HG02678 (cell line): ENCODE data around the gene PDYN.

ENCODE experiments used
- ATAC-seq: cut with Tn5 transposase; IDR thresholded peaks from one replicate; pipeline ENCODE4 v1.9.1; 2021; ENCODE audit warnings: mild to moderate bottlenecking, moderate library complexity; ENCODE audit not compliant: unreplicated experiment

The PDYN gene

DNA sequence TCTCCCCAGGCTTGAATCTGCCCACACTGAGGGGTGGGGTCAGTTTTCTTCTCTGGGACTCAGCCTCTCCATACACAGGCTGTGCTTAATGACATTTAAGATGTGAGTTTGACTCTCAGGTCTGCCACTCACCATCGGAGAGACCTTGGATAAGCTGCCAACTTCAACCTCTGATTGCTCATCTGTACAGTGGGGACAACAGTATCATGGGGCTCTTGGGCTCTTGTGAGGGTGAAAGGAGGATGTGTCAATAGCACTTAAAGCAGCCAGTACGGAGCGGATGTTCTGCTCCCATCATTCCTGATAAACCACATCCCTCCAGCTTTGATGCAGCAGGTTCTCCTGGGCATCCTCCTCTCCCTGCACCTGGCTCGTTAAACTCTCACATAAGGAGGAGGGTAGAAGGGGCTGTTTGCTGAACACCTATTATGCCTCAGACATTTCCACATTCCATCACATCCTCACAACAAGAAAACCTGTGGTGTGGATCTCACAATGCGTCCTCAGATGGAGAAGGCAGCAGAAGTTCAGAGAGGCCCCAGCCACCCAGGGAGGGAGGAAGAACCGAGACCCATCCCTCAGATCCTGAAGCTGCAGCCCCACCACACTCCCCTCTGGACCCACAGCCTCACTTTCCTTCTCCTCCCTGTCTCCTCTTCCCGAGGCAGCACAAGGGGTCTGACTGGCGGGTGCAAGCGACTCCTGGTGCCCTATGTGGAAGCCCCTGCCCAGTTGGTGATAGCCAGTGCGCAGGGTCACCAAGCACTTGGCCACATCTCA lies 1.9 kb upstream of the PDYN start:
- ATAC-seq = no peak

DNA sequence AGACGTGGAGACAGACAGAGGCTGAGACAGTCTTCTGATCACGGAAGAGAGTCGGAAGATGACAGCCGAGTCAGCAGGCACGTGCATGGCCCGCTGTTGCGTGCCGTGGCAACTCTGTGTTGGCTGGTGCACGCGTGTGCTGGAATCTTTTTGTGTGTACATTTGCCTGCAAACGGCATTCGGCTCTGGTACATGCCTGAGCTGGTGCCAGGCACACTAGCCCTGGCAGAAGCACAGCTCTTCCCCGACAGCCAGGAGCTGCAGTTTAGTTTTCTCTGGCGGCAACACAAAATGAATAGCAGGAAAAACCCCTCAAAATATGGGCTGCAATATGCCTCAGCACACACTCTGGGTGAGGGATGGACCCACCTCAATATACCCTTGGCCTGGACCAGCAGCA lies 769 bp upstream of the PDYN start:
- ATAC-seq = no peak

- ATAC-seq = no peak
Measured at GRCh38 chr20:1992359-1993110, 1.3 kb downstream of the PDYN start.

DNA sequence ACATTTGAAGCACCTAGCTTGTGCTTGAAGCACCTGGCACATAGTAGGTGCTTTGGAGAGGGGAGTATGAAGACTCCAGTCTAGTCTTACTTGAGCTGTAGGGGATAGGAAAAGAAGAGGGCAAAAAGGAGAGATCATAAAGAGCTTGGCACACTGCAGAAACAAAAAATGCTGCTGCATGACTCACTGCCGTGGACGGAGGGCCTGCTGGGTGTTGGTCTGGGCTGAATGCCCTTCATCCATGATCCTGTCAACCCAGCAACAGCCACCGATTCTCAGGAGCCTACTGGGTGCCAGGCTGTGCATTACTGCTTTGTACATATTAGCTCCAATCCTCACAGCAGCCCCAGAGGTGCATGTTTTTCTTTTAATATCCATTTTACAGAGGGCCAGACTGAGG lies 6.0 kb downstream of the PDYN start:
- no peak for ATAC-seq

DNA sequence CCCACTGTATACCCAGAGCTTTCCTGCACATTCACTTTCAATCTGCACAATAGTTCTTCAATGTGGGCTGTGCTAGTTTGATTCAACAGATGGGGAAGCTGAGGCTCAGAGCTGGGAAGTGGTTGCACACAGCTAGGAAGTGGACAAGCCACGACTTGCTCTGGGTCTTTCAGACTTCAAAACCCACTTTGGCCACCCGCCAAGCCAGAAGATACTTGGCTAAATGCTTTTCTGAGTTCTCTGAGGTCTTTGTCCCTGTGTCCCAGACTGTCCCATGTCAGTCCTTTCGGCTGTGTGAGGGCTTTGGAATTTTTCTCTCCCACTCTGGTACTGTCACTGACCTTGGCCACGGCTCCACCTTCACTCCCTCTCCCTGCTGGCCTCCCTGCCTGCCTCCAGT lies 10.6 kb downstream of the PDYN start:
- ATAC-seq = no peak

GRCh38 chr20:1982686-1983085 lies 11.2 kb downstream of the PDYN start:
- no peak for ATAC-seq

DNA sequence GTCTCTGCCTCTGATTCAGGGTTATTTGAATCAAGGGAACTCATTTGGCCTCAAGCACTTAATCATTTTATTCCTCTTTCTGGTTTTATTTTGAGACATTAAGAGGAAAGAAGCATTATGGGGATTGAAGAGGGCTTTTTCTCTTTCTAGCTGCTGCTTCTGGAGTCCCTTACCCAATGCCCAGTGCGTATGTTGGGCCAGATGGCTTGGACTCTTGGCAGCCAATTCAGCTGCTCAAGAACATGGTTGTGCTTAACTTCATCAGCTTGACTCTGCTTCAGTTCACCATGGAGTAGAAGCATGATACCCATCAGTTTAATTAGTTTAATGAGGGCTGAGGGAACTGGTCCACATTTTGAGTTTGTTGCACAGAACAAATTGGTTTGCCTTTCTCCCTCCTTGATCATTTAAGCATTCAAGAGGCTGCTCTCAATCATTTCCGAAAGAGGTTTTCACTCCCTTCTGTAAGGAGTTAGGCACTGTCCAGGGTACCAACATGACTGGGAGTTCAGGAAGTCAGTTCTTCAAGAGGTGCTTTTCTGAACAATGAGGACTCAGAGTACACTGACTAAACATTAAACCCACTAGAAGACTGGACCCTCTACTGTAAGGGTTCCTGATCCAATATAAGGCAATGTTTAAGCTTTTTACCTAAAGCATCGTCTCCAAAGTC lies 14.6 kb downstream of the PDYN start:
- ATAC-seq = no peak

DNA sequence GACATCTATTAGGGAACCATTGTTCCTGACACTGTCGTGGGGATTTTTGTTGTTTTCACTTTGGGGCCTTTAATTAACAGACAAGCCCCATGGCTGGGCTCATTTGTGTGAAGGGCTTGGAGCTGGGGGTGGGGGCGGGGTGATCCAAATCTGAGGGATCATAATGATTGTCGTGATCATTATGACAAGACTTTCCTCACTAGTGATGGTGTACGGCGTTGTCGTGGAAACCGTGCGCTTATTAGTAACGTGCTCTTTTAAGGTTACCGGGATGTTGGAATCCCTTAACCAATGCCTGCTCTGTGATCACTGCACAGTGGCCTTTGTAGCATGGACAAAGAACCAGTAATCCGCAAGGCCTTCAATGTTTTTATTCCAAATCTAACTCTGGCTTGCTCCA lies 18.6 kb downstream of the PDYN start:
- no peak for ATAC-seq

DNA sequence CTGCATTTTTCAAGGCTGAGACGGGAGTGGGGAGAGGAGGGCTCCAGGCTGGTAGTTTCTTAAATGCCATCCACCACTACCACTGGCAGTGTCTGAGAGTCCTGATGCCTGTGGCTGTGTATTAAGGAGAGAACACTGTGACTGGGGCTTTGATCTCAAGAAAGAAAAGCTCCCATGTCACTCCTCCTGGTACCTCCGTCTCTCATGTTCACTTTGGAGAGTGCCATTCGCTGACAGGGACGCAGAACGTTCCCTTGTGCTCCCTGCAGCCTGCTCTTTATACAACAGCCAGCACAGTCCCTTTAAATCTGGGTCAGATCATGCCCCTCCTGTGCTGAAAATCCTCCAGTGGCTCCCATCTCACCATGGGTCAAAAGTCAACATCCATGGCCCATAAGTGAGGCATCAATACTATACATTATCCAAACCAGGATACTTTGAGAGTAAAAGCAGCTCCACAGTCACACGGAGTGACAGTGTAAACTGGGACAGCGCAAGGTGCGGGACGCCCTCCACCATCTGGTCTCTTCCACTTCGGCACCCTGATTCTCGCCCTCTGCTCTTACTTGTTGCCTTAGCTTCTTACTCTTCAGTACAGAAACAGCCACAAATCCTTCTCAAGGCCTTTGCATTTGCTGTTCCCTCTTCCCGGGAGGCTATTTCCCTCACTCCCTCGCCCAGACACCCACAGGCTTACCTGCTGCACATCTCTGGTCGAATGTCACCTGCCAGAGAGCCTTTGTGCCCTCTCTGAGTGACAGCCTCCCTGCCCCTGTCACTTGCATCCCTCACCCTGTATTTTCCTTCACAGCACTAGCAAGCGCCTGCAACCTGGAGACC lies 20.0 kb downstream of the PDYN start:
- no peak for ATAC-seq

DNA sequence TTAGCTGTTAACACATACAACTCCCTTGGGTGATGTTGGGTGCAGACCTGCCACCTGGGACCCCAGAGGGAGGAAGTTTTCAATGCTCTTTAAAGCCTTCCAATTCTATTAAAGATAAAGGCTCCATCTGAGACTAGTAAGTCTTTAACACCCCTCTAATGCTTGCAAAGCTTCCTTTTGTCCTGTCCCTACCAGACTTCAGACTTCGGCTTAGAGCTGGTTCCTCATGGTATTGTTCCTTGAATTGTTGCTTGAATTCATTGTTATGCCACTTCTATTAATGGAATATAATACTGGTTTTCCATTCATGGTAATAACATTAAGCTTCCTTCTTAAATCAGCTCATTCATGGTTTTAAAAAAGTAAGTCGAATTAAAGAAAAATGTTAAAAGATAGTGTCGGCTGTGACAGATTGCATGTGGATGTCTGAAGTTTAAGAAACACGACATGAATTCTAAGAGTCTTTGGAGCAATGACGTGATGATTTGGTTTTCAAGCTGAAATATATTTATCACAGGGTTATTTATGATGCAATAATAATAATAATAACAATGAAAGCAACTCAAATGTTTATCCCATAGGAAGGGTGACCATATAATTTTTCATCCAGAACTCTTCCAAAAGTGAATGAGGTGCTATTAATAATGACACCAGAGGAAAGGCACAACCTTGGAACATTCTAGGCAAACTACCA lies 21.8 kb downstream of the PDYN start:
- ATAC-seq = no peak

- no peak for ATAC-seq
Measured at GRCh38 chr20:1968964-1969363, 24.9 kb downstream of the PDYN start.

- ATAC-seq = no peak
Measured at GRCh38 chr20:1965520-1966351, 28.1 kb downstream of the PDYN start.

GRCh38 chr20:1964659-1965405 lies 29.0 kb downstream of the PDYN start:
- no peak for ATAC-seq

DNA sequence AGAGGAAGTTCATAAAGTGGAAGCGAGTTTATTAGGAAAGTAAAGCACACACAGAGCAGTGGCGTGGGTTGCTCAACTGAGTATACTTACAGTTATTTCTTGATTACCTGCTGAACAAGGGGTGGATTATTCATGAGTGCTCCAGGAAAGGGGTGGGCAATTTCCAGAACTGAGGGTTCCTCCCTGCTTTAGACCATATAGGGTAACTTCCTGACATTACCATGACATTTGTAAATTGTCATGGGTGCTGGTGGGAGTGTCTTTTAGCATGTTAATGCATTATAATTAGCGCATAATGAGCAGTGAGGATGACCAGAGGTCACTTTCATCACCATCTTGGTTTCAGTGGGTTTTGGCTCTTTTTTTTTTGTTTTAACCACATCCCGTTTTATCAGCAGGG lies 29.8 kb downstream of the PDYN start:
- ATAC-seq = no peak

DNA sequence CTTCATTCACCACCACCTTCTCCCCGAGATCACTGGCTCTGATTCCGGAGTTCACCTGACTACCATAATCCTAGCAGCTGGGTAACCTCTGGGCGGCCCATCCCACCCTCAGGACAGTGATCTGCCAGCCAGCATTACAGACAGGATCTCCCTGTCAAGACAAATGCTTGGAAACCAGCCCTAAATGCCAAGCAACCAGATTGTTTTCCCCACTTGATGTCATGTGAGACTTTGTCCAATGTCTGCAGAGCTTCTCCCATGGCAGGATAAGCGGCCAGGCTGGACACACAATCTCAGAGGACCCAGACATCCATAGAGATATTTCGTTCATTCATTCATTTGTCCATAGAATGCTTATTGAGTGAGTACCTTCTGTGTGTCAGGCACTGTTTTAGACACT lies 32.5 kb downstream of the PDYN start:
- no peak for ATAC-seq

DNA sequence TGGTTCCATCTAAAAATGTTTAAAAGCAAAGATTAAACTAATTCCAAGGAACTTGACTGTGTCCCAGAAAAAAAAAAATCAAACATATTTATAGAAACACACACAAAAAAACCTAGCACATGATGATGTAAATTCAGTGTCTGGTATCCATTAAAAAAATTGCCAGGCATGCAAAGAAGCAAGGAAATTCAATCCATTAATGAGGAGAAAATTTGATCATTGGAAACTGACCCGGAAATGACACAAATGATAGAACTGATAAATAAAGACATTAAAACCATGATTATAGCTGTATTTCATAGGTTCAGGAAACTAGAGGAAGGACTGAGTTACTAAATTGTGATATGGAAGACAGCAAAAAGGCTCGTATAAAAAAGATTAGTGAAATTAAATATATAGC lies 34.7 kb downstream of the PDYN start:
- ATAC-seq = no peak

GRCh38 chr20:1958426-1958825 lies 35.4 kb downstream of the PDYN start:
- ATAC-seq = no peak

- ATAC-seq = no peak
Measured at GRCh38 chr20:1955217-1955616, 38.6 kb downstream of the PDYN start.

- ATAC-seq = no peak
Measured at GRCh38 chr20:1953621-1954020, 40.2 kb downstream of the PDYN start.
